Pancreas (tissue), 10 donors: ENCODE measurements around the gene PHF11. TPM values are rescaled to one million over a fixed set of nuclear protein-coding genes. Genes with fewer than 3 reads are reported as not detected.

ENCODE experiments used
- ATAC-seq, 4 donors: fragments of 200-7000 bp; cut with Tn5 transposase; one replicate each; pipeline versions ENCODE4 v1.8.0 to v1.9.1; 2020; ENCODE audit warnings: mild to moderate bottlenecking in 4 of 4, moderate library complexity in 4 of 4
- DNase-seq, 6 donors: peaks; one replicate each; pipeline ENCODE4 v3.0.0-alpha.2; 2020
- FAIRE-seq: peaks from 2 replicates; lab custom pipeline; 2012; peaks lifted over from hg19 to GRCh38; lab: Jason Lieb, UNC
- H3K27ac ChIP-seq, 4 donors: fragments of 200-600 bp; sonication (generic); 1 replicate in 3 of 4; 2 replicates in 1 of 4; pipeline versions ENCODE4 v1.5.0 to v1.8.0; 2020
- H3K27me3 ChIP-seq, 4 donors: fragments of 200-600 bp; one replicate each; pipeline ENCODE4 v1.8.0; 2021
- H3K36me3 ChIP-seq, 3 donors: fragments of 200-600 bp; sonication (generic) in 1 of 3; one replicate each; pipeline versions ENCODE4 v1.5.0 to v1.8.0; 2020 to 2021
- H3K4me1 ChIP-seq, 3 donors: fragments of 200-600 bp; one replicate each; pipeline ENCODE4 v1.8.0; 2021
- H3K4me3 ChIP-seq, 4 donors: fragments of 200-600 bp; sonication (generic) in 2 of 4; one replicate each; pipeline versions ENCODE4 v1.5.0 to v1.8.0; 2020 to 2021
- H3K9me3 ChIP-seq, 4 donors: fragments of 200-600 bp; one replicate each; pipeline ENCODE4 v1.8.0; 2021
- WGBS, 2 donors: extraction: QIAGEN DNeasy Blood & Tissue Kit; methylation state at CpG; one replicate each; pipeline ENCODE4 v1.1.7; 2013; 5-methylcytosine and 5-hydroxymethylcytosine counted together
- intact Hi-C, 3 donors: fragments of 100-400 bp; cut with DNase I; formaldehyde crosslinking; loops; one replicate each; pipeline versions ENCODE4 v1.11.1 to v1.14.2; 2022
- polyA plus RNA-seq, 2 donors: library from polyadenylated mRNA; stranded (reverse); fragments of 200-250 nt; gene quantifications; one replicate each; pipeline ENCODE4 v1.2.3, GENCODE V29; 2013
- total RNA-seq, 6 donors: library from RNA; stranded (reverse); fragmentation: NEBNext Ultra II Directional in 4 of 6; extraction: Animal tissue kit (Norgen Biotek cat#: 25700) in 4 of 6; gene quantifications; one replicate each; pipeline versions ENCODE4 v1.2.1 to v1.2.4, GENCODE V29; 2021 to 2023
- TF ChIP-seq, protein P1 (sequence below), 4 donors: fragments of 200-600 bp; sonication (generic) in 3 of 4; IDR thresholded peaks; one replicate each; pipeline versions ENCODE4 v1.5.0 to v1.8.0; 2021; ENCODE audit warnings: antibody characterized with exemption in 4 of 4
- donor health status: healthy with polysubstance abuse.
- donor health status: DM: no; HTN: no; CAD: no; lungs with moderate emphysema.
- donor health status: DM: no; HTN: no; CAD: no.
- donor health status: control.
- donor health status: control.
- donor health status: Bipolar disorder and iron deficiency.
- donor health status: DM: yes; HTN: yes; CAD: no.
- donor health status: DM: no; HTN: no; CAD: no.
- donor health status: DM: no; HTN: no; CAD: no.
- donor health status: DM: yes; HTN: yes; CAD: no.

Gene PHF11
- total and polyA plus RNA-seq, 8 donors: 14.5 to 58.5 (median 20.4) TPM

- H3K9me3 ChIP-seq: no peaks in the 10 kb centered on the region
- no peak overlapping the region for H3K4me3 ChIP-seq
- no peaks in the 10 kb centered on the region for H3K4me1 ChIP-seq
- no peak for DNase-seq
- H3K27me3 ChIP-seq: no peaks in the 10 kb centered on the region
- TF ChIP-seq, protein P1, sequence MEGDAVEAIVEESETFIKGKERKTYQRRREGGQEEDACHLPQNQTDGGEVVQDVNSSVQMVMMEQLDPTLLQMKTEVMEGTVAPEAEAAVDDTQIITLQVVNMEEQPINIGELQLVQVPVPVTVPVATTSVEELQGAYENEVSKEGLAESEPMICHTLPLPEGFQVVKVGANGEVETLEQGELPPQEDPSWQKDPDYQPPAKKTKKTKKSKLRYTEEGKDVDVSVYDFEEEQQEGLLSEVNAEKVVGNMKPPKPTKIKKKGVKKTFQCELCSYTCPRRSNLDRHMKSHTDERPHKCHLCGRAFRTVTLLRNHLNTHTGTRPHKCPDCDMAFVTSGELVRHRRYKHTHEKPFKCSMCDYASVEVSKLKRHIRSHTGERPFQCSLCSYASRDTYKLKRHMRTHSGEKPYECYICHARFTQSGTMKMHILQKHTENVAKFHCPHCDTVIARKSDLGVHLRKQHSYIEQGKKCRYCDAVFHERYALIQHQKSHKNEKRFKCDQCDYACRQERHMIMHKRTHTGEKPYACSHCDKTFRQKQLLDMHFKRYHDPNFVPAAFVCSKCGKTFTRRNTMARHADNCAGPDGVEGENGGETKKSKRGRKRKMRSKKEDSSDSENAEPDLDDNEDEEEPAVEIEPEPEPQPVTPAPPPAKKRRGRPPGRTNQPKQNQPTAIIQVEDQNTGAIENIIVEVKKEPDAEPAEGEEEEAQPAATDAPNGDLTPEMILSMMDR (IDR thresholded peaks at IDR 0.05): no peak
- H3K36me3 ChIP-seq: peaks cover 0 to 18% (median 0%) of the 10 kb centered on the region in 3 donors
- WGBS, 2 donors: 74 to 92% methylated on average over 2 of the region's 2 CpGs
- intact Hi-C loops: no loop called here
- FAIRE-seq: no peak
- no peak for ATAC-seq
- no peak overlapping the region for H3K27ac ChIP-seq
Observed at GRCh38 chr13:49512578-49512977, 16.8 kb downstream of the PHF11 start.

GRCh38 chr13:49516467-49516866, 20.7 kb downstream of the PHF11 start:
- TF ChIP-seq, protein P1 (IDR thresholded peaks at IDR 0.05): no peak
- DNase-seq (no peak), ATAC-seq (peak in 1 of 4 donors; percentile 38), FAIRE-seq (no peak)
- no peaks in the 10 kb centered on the region for H3K4me1 ChIP-seq
- no peaks in the 10 kb centered on the region for H3K9me3 ChIP-seq
- 69 to 76% methylated on average over 5 of the region's 5 CpGs for WGBS, 2 donors
- H3K4me3 ChIP-seq: no peak overlapping the region
- H3K36me3 ChIP-seq: peaks cover 0 to 26% (median 0%) of the 10 kb centered on the region in 3 donors
- H3K27me3 ChIP-seq: no peaks in the 10 kb centered on the region
- intact Hi-C loops: no loop called here
- no peak overlapping the region for H3K27ac ChIP-seq

- peaks cover 0 to 26% (median 2%) of the 10 kb centered on the region in 3 donors for H3K36me3 ChIP-seq
- TF ChIP-seq, protein P1 (IDR thresholded peaks at IDR 0.05): no peak
- DNase-seq (no peak), ATAC-seq (peak in 1 of 4 donors; percentile 51), FAIRE-seq (no peak)
- intact Hi-C loops: no loop called here
- 90 to 91% methylated on average over 6 of the region's 6 CpGs for WGBS, 2 donors
- H3K9me3 ChIP-seq: no peaks in the 10 kb centered on the region
- H3K4me1 ChIP-seq: no peaks in the 10 kb centered on the region
- no peak overlapping the region for H3K4me3 ChIP-seq
- no peaks in the 10 kb centered on the region for H3K27me3 ChIP-seq
- H3K27ac ChIP-seq: no peak overlapping the region
Observed at GRCh38 chr13:49517461-49517860, 21.7 kb downstream of the PHF11 start.

DNA sequence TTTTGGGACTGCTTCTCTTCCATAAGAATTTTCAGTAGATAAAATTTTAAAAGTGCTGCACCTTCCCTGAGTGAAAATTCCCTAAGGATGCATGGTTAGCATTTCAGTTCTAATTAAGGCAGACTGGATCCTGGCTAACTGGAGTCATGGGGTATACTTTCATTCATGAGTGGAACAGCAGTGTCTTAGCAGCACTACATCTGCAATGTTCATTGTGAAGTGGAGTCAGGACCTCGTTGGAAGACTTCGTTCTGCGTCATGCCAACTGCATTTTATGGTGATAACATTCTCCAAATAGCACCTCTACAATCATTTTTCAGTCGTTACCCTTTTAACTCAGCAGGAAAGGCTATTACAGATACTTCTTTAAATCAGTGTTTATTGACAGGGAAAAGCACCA, 25.5 kb downstream of the PHF11 start:
- Histone ChIP-seq H3K27ac (no peak overlapping the region), H3K9me3 (no peaks in the 10 kb centered on the region), H3K4me3 (no peak overlapping the region), H3K4me1 (no peaks in the 10 kb centered on the region), H3K36me3 (peaks cover 0 to 10% (median 2%) of the 10 kb centered on the region in 3 donors), H3K27me3 (no peaks in the 10 kb centered on the region)
- intact Hi-C loops: no loop called here
- FAIRE-seq (no peak), ATAC-seq (no peak), DNase-seq (no peak)
- TF ChIP-seq, protein P1 (IDR thresholded peaks at IDR 0.05): no peak
- 65 to 71% methylated on average over 4 of the region's 4 CpGs for WGBS, 2 donors

GRCh38 chr13:49524740-49525501, 29.2 kb downstream of the PHF11 start:
- Histone ChIP-seq H3K4me1 (no peaks in the 10 kb centered on the region), H3K27me3 (no peaks in the 10 kb centered on the region), H3K9me3 (no peaks in the 10 kb centered on the region), H3K27ac (no peak overlapping the region), H3K36me3 (peaks cover 0 to 19% (median 2%) of the 10 kb centered on the region in 3 donors), H3K4me3 (no peak overlapping the region)
- TF ChIP-seq, protein P1 (IDR thresholded peaks at IDR 0.05): no peak
- 90 to 93% methylated on average over 5 of the region's 5 CpGs for WGBS, 2 donors
- DNase-seq: no peak
- no peak for FAIRE-seq
- ATAC-seq: no peak
- intact Hi-C loops: no loop called here
